Measurements from ENCODE around the gene ZNF200. TPM values are rescaled to one million over a fixed set of nuclear protein-coding genes. Genes with fewer than 3 reads are reported as not detected.
A peak's percentile ranks its signal among the peaks of the same experiment; 100 is the strongest.

ZNF200 gene
- total and polyA plus RNA-seq, 2 of the 13 experiments (the other 11 are each of a cell fraction or from before 2014, with no cell fraction given): 3.5 to 16.5 TPM

DNA sequence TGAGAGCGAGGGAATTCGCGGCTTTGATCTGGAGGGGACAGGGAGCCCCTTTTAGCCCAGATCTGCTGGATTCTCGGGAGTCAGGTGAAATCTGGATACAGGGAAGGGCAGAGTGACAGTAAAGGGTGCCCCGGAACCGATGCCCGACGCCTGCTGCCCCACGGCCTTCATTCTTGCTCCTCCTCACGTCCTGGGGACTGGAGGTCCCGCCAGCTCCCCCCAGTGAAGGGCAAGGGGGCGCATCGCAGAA lies 46.4 kb downstream of the ZNF200 start:
- Histone ChIP-seq H3K9me3 (ENCODE audit: low read length) (no peaks in the 10 kb centered on the region), H2AFZ (ENCODE audit: low read length) (peak overlapping the region; percentile 83), H3K4me3 (replicated peaks in 1 of 3; ENCODE audit: insufficient read depth in 1 of 3, low read depth in 2 of 3, low read length in 3 of 3) (peak overlapping the region; percentile 72 to 91 (median 76)), H3K27ac (ENCODE audit: extremely low read length, insufficient read depth, low read length) (peak overlapping the region; percentile 40), H3K27me3 (ENCODE audit: control insufficient read depth in 1 of 2, insufficient read depth in 2 of 2, low read length in 2 of 2) (no peaks in the 10 kb centered on the region), H4K20me1 (ENCODE audit: insufficient read depth, low read length) (no peaks in the 10 kb centered on the region), H3K36me3 (replicated peaks in 1 of 2; ENCODE audit: control insufficient read depth in 1 of 2, insufficient read depth in 2 of 2, low read length in 2 of 2) (no peaks in the 10 kb centered on the region), H3K9ac (ENCODE audit: insufficient read depth, low read depth, low read length) (peak overlapping the region; percentile 57), H3K79me2 (ENCODE audit: insufficient read depth, low read length) (no peaks in the 10 kb centered on the region), H3K4me1 (ENCODE audit: insufficient read depth, low read length) (peaks cover 40% of the 10 kb centered on the region), H3K4me2 (ENCODE audit: low read depth, low read length) (peak overlapping the region; percentile 88)
- CTCF ChIA-PET (ENCODE audit: low intra/inter-chr PET ratio, low total read pairs): no interaction called here
- DNase-seq (ENCODE audit: low spot score) (no peak), ATAC-seq (peak; percentile 14), FAIRE-seq (no peak)
- in situ Hi-C loops (cut with HindIII; ENCODE audit: extremely low pct_ligation_motif_present, low pct_unique_long_range_greater_than_20kb) (no loop called here), intact Hi-C loops (cut with micrococcal nuclease; ENCODE audit: unreplicated experiment) (loop anchor here (5.0 kb wide), 1 partner anchor 36 kb away; no protein-coding TSS in a partner anchor)
- POLR2A ChIA-PET: interaction anchor here (1.2 to 3.0 kb wide), 4 partner anchors 10 to 79 kb away, joined by 3 to 22 read pairs (median 6); no protein-coding TSS in a partner anchor
- WGBS (ENCODE audit: low lambda C conversion rate): 4% methylated on average over 5 of the region's 13 CpGs
- BruUV-seq (replicated peaks): no TSS peak
- TF ChIP-seq CHD4 (IDR thresholded peaks at IDR 0.05; ENCODE audit: borderline replicate concordance, low read length) (no peak), ZFP41 (CRISPR knock-in tag; IDR thresholded peaks at IDR 0.05; ENCODE audit: borderline replicate concordance) (no peak), SIN3A (IDR thresholded peaks at IDR 0.05; ENCODE audit: borderline replicate concordance, low read depth, low read length) (0 out of 2 replicates have a peak, but pooled peaks have one; percentile 54), TBX2 (CRISPR knock-in tag; IDR thresholded peaks at IDR 0.05; ENCODE audit: borderline replicate concordance) (peak; percentile 9; the same call in 1 of the 2 replicates), ZNF441 (CRISPR knock-in tag; IDR thresholded peaks at IDR 0.05; ENCODE audit: borderline replicate concordance) (no peak), ZNF569 (CRISPR knock-in tag; IDR thresholded peaks at IDR 0.05; ENCODE audit: borderline replicate concordance) (0 out of 2 replicates have a peak, but pooled peaks have one; percentile 48), ZBTB7B (CRISPR knock-in tag; IDR thresholded peaks at IDR 0.05) (0 out of 2 replicates have a peak, but pooled peaks have one; percentile 7), GTF2F1 (IDR thresholded peaks at IDR 0.05; ENCODE audit: low read length) (no peak), FOXO1 (CRISPR knock-in tag; IDR thresholded peaks at IDR 0.05) (no peak)
- TF ChIP-seq, protein P1, sequence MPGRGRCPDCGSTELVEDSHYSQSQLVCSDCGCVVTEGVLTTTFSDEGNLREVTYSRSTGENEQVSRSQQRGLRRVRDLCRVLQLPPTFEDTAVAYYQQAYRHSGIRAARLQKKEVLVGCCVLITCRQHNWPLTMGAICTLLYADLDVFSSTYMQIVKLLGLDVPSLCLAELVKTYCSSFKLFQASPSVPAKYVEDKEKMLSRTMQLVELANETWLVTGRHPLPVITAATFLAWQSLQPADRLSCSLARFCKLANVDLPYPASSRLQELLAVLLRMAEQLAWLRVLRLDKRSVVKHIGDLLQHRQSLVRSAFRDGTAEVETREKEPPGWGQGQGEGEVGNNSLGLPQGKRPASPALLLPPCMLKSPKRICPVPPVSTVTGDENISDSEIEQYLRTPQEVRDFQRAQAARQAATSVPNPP (CRISPR knock-in tag; IDR thresholded peaks at IDR 0.05): 0 out of 2 replicates have a peak, but pooled peaks have one; percentile 5
- TF ChIP-seq, protein P2, sequence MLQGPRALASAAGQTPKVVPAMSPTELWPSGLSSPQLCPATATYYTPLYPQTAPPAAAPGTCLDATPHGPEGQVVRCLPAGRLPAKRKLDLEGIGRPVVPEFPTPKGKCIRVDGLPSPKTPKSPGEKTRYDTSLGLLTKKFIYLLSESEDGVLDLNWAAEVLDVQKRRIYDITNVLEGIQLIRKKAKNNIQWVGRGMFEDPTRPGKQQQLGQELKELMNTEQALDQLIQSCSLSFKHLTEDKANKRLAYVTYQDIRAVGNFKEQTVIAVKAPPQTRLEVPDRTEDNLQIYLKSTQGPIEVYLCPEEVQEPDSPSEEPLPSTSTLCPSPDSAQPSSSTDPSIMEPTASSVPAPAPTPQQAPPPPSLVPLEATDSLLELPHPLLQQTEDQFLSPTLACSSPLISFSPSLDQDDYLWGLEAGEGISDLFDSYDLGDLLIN (CRISPR knock-in tag; IDR thresholded peaks at IDR 0.05; ENCODE audit: borderline replicate concordance): no peak
- TF ChIP-seq, protein P3, sequence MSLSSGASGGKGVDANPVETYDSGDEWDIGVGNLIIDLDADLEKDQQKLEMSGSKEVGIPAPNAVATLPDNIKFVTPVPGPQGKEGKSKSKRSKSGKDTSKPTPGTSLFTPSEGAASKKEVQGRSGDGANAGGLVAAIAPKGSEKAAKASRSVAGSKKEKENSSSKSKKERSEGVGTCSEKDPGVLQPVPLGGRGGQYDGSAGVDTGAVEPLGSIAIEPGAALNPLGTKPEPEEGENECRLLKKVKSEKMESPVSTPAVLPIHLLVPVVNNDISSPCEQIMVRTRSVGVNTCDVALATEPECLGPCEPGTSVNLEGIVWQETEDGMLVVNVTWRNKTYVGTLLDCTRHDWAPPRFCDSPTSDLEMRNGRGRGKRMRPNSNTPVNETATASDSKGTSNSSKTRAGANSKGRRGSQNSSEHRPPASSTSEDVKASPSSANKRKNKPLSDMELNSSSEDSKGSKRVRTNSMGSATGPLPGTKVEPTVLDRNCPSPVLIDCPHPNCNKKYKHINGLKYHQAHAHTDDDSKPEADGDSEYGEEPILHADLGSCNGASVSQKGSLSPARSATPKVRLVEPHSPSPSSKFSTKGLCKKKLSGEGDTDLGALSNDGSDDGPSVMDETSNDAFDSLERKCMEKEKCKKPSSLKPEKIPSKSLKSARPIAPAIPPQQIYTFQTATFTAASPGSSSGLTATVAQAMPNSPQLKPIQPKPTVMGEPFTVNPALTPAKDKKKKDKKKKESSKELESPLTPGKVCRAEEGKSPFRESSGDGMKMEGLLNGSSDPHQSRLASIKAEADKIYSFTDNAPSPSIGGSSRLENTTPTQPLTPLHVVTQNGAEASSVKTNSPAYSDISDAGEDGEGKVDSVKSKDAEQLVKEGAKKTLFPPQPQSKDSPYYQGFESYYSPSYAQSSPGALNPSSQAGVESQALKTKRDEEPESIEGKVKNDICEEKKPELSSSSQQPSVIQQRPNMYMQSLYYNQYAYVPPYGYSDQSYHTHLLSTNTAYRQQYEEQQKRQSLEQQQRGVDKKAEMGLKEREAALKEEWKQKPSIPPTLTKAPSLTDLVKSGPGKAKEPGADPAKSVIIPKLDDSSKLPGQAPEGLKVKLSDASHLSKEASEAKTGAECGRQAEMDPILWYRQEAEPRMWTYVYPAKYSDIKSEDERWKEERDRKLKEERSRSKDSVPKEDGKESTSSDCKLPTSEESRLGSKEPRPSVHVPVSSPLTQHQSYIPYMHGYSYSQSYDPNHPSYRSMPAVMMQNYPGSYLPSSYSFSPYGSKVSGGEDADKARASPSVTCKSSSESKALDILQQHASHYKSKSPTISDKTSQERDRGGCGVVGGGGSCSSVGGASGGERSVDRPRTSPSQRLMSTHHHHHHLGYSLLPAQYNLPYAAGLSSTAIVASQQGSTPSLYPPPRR (CRISPR knock-in tag; IDR thresholded peaks at IDR 0.05; ENCODE audit: borderline replicate concordance): no peak
- TF ChIP-seq, protein P4, sequence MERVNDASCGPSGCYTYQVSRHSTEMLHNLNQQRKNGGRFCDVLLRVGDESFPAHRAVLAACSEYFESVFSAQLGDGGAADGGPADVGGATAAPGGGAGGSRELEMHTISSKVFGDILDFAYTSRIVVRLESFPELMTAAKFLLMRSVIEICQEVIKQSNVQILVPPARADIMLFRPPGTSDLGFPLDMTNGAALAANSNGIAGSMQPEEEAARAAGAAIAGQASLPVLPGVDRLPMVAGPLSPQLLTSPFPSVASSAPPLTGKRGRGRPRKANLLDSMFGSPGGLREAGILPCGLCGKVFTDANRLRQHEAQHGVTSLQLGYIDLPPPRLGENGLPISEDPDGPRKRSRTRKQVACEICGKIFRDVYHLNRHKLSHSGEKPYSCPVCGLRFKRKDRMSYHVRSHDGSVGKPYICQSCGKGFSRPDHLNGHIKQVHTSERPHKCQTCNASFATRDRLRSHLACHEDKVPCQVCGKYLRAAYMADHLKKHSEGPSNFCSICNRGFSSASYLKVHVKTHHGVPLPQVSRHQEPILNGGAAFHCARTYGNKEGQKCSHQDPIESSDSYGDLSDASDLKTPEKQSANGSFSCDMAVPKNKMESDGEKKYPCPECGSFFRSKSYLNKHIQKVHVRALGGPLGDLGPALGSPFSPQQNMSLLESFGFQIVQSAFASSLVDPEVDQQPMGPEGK (CRISPR knock-in tag; IDR thresholded peaks at IDR 0.05): peak; percentile 33; the same call in 1 of the 2 replicates
- TF ChIP-seq, protein P5, sequence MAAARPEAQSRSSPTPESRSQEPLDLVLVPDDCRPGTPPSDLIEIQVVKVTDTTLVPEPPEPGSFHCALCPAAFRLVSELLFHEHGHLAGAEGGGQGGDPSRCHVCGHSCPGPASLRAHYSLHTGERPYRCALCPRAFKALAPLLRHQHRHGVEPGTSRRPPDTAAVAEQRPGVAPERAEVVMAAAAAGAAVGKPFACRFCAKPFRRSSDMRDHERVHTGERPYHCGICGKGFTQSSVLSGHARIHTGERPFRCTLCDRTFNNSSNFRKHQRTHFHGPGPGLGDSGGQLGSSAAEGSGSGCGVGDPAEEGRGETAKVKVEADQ (CRISPR knock-in tag; IDR thresholded peaks at IDR 0.05; ENCODE audit: borderline replicate concordance): 0 out of 2 replicates have a peak, but pooled peaks have one; percentile 13

Measured in HepG2 (cell line).